COLO829 (cell line): Measurements from ENCODE around the gene PELI3.
"Not testable (repeated sequence)": the region's sequence is repeated elsewhere in the genome, so short reads cannot be mapped to it uniquely, and the experiment has no call there.

Experiments used
- DNase-seq: peaks from one replicate; pipeline ENCODE4 v3.0.0; 2012; ENCODE audit warnings: low spot score

PELI3 gene

DNA sequence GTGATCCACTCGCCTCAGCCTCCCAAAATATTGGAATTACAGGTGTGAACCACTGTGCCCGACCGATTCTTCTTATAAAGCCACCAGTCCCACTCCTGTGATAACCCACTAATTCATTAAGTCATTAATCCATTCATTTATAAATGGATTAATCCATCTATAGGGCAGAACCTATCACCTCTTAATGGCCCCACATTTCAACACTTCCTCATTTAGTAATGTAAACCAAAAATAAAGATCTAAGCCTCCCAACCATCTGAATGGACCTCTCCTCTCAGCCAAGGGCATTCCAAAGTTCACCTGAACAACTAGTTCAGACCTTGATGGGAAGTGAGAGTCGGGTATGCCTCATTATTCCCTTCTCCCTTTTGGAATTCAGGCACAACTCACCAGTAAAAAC is 18.2 kb upstream of the PELI3 start:
- DNase-seq = no peak

DNA sequence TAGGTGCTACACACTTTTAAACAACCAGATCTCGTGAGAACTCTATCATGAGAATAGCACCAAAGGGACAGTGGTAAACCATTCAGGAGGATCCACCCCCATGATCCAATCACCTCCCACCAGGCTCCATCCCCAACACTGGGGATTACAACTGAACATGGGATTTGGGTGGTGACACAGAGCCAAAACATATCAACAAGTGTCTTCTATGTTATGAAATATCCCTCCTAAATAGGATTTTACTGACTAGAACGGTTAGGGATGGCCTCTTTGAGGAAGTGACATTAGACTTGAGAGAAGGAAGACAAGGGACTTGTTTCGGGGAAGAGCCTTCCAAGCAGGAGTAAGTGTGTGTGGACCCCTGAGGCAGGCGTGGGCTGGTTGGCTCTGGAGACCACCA is 16.1 kb upstream of the PELI3 start:
- no peak for DNase-seq

DNA sequence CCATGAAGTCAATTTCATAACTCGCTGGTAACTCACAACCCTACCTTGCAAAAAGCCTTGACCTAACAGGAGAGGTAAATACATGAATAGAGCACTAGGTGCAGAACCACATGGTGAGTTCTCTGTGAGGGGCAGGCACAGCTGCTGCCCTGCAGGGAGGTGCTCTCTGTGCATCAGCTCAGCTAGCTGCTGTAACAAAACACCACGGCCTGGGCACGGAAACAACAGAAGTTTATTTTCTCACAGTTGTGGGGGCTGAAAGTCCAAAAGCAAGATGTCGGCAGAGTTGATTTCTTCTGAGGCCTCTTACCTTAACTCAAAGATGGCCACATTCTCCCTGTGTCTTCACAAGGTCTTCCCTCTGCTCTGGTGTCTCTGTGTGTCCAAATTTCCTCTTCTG is 15.0 kb upstream of the PELI3 start:
- DNase-seq = no peak

DNA sequence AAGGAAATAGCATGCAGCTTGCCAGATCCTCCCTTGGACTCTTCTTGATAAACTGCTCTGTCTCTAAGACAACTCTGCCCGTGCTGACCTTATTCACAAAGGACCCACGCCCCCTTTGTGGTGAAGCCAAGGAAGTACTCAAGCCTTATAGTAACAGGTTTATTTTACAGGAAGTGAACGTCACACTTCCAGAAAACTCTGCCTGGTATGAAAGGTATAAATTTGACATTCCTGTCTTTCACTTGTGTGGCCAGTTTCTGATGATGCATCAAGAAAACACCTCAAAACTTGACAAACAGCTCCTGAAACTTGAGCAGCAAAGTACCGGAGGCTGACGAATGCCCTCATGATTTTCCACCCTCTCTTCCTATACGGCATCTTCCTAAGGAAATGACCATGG is 12.5 kb upstream of the PELI3 start:
- DNase-seq = no peak

DNA sequence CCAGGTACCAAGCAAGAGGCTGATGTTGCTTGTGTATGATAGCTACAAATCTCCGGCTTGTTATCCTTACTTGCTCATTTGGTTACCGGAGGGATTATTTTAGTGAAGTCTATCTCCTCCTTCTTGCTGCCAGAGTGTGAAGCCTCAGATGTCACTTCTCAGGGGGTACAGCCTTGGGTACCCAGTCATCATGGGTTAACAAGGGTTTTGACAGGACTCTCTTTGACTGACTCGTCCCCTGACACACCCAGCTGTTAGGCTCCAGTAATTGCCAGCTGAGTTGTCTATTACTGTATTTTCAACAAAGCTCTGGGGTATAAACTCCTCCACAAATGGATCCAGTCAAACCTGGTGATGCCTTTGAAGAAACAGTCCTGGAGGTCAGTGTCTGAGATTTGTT is 11.9 kb upstream of the PELI3 start:
- DNase-seq = no peak

DNA sequence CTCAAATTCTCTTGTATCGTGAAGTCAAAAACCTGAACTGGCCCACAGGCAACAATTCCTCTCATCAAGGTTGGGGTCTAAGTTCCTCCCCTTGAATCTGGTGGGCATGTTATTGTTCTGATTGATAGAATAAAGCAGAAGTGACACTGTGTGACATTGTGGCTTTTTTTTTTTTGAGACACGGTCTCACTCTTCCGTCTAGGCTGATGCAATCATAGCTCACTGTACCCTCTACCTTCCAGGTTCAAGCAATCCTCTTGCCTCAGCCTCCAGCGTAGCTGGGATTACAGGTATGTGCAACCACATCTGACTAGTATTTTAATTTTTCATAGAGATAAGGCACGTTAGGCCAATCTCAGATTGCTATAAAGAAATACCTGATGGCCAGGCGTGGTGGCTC is 8.9 kb upstream of the PELI3 start:
- DNase-seq = no peak

DNA sequence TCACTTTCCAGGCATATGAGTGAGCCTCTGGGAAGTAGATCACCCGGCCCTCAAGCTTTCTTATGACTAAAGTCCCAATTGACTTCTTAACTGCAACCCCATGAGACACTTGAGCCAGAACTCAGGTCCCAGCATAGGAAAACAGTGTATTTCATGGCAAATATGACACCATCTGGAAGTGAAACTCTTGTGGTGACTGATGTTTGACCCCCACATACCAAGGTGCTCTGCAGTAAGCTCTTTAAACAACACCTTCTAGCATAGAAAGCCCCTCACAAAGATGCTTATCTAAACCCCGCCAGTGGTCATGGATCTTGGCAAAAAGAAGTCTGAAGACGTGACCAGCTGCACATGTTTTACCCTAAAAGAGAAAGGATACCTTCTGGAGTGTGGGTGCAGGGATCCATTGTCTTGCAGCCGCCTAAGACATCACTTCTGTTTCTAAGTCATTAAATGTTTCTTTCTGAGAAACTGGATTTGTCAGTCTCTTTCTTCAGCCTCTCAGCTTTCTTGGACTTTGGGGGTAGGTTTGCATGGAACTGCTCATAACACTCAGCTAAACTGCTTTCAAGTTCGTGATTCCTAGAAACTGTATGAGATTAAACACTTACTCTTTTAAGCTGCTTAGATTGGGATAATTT is 7.4 kb upstream of the PELI3 start:
- DNase-seq = no peak

DNA sequence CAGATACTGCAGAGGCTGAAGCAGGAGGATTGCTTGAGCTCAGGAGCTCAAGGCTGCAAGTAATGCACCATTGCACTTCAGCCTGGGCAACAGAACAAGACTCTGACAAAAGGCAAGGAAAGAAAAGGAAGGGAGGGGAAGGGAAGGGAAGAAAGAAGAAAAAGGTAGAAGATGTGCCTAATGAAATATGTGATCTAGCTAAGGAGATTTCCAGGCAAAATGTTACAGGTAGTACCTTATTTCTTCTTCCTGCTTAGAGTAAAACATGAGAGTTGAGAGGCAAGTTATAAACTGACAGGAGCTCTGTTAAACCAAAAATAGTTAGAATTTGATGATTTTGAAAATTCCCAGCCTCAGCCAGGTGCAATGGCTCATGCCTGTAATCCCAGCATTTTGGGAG is 4.7 kb upstream of the PELI3 start:
- no peak for DNase-seq

DNA sequence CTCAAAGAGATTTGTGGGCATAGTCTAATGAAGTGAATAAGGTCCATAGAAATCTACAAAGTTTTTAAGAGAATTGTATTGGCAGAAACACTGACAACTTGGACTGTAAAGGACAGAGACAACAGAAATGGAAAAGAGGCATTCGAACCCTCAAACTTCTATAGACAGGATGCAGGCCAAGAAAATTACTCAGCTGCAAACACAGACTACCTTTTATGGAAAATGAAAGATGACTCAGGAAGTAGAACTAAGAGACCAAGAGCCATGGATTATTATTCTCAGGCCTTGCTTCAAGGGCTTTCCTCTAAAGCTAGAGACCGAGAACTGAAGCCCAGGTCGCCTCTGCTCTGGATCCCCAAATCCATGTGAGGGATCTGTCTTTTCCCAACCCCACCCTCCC is 3.8 kb upstream of the PELI3 start:
- no peak for DNase-seq

DNA sequence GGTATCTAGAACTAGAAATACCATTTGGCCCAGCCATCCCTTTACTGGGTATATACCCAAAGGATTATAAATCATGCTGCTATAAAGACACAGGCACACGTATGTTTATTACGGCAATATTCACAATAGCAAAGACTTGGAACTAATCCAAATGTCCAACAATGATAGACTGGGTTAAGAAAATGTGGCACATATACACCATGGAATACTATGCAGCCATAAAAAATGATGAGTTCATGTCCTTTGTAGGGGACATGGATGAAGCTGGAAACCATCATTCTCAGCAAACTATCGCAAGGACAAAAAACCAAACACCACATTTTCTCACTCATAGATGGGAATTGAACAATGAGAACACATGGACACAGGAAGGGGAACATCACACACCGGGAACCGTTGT is 2.6 kb upstream of the PELI3 start:
- not testable (repeated sequence) for DNase-seq

DNA sequence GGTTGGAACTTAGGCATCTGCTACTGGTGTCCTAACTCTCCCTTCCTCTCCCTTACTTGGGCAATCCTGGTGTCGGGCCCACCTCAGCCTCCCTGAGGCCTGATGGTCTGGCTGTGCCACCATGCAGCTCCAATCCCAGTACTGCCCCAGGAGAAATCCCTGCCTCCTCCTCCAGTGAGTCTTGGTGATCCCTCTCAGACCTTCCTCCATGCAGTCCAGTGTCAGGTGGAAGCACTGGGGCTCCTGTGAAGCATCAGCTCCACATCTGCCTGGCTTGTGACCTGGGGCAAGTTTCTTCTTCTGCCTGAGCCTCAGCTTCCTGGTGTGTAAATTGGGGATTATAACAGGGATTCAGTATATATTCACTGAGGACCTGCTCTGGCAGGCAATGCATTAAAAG is 1.8 kb upstream of the PELI3 start:
- DNase-seq = no peak

DNA sequence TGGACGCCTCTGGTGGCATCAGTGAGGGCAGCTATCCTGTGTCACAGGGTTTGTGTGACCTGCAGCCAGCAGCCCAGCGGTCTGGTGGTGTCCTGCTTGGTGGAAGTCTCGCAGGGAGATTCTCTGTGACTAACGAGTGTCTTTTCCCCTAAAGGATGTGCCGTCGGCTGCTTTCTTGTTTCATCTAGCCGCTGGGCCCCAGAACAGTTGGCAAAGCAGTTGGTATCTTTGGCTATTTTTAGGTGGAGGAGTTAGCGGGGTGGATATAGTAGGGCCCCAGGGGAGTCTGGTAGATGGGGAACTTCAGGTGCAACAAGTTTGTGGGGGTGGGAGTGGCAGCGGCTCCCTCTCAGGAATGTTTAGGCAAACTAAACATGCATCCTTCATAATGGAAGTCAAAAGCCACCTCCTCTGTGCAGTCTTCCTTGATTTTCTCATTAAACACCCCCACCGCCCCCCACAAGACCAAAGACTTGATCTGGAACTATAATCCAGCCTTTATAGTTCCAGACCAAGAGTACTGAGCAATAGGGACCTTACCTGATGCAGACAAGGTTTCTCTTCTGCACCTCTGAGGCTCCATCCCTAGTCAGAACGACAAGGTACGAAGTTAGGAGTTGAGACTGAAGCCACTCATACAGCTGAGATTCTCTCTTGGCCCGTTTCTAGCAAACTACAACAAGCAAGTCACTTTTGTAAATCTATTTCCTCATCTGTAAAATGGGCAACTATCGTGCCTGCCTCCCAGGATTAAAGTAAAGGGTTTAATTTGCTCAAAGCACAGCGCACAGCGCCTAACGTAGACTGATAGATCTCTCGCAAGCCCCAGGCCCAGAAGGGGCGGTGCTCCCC is 1.1 kb upstream of the PELI3 start:
- no peak for DNase-seq

DNA sequence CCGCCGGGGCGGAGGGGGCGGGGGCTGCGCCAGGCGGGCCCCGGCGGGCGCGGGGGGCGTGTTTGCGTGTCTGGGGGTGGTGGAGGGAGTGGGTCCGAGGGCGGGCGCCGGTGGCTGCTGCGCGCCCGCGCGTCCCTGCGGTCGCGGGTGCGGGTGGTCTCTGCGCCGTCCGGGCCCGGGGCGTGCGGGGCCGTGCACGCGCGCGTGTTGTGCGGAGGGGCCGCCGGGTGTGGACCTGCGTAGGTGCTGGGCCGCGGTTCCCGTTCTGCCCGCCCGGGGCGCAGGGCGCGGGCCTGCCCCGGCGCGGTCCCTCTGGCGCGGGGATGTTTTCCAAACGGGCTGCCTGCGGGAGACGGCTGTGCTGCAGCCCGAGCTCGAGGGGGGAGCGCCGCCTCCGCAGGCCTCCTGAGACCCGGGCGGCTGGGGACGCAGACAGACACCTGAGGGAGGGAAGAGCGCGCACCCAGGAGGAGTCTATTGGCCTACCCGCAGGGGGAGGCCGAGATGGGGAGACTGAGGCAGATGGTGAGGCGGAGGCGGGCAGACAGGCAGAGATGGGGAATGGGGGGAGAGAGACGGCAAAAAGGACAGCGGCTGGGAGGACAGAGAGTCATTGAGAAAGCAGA is 442 bp downstream of the PELI3 start:
- no peak for DNase-seq

DNA sequence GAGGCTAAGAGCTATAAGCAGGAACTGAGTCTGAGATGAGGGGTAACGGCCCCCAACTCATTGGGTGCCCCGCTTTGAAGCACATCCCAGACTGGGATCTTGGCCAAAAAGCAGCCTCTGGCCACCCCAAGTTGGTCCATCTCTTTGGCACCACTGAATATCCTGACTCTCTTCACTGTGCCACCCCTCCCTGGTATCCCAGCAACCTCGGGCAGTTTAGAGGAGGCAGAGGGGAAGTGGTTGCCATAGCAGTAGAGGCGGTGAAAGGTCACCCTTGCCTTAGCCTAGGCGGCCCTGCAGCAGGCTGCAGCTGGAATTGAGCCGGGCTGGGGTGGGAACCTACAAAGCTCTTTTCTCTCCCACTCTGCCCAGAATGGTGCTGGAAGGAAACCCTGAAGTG is 1.1 kb downstream of the PELI3 start:
- DNase-seq = no peak

DNA sequence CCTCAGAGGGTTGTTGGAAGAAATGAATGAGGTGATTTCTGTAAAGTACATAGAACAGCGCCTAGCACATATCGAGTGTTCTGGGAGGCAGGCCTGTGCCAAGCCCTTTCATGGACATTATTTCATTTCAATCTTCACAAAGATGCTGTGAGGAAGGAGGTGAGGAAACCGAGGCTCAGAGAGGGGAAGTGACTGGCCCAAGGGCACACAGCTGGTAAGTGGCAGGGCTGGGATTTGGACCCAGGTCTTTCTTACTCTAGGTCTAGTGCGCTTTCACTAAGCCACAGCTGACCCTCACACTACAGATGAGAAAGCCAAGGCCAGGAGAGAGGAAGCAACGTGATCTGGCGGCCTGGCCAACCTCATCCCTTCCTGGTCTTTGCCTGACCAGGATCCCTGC is 2.0 kb downstream of the PELI3 start:
- DNase-seq = no peak

DNA sequence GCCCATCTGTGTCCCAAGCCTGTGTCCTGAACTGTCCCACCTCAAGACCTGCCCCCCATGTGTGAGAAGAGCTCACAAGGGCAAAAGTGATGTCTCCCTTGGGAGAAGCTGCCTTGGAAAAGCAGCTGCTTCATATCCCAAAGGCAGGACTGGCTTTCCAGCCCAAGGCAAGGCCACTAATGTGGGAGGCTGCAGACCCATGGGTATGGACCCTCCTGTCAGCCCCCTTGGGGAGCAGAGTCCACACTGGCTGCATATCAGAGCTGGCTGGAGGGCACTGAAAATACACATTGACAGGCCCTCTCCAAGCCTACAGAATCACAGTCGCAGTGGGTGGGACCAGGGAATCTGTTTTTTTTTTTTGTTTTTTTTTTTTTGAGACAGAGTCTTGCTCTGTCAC is 2.7 kb downstream of the PELI3 start:
- DNase-seq = no peak

DNA sequence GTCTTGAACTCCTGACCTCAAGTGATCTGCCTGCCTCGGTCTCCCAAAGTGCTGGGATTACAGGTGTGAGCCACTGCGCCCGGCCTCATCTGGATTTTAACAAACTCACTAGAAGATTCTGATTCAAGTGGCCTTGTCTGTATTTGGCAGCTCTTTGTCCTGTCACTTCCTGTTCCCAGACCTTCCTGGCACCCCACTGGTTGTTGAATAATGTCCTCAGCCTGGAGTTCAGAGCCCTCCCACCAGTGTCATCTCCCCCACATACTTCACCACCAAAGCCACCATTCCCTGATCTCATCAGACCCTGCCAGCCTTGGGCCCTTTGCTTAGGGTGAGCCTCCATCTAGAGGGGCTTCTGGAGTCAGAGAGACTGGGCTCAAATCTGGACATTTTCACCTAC is 3.3 kb downstream of the PELI3 start:
- no peak for DNase-seq

DNA sequence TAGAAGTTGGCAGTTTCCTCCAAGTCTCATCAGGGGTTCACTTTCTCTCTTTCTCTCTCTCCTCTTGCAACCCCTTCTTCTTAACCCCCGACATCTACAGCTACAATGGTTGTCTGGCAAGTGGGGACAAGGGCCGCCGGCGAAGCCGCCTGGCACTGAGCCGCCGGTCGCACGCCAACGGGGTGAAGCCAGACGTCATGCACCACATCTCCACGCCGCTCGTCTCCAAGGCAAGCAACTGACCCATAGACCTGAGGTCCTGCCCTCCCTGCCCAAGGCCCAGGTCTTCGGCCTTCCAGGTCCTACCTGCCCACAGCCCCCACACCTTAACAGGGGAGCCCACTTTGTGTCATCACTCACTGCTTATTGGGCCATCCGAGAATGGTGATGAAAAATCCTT is 4.4 kb downstream of the PELI3 start:
- DNase-seq = no peak

DNA sequence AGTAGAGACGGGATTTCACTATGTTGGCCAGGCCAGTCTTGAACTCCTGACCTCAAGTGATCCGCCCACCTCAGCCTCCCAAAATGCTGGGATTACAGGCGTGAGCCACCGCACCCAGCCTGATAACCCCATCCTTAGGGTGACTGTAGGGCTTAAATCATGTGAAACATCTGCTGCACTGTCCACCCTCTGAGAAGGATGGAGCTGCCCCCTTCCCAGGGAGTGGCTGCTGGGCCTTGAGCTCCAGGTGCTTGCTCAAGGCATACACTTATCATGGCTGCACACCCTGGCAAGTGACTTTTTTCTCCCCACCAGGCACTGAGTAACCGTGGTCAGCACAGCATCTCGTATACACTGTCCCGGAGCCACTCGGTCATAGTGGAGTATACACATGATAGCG is 5.3 kb downstream of the PELI3 start:
- no peak for DNase-seq

DNA sequence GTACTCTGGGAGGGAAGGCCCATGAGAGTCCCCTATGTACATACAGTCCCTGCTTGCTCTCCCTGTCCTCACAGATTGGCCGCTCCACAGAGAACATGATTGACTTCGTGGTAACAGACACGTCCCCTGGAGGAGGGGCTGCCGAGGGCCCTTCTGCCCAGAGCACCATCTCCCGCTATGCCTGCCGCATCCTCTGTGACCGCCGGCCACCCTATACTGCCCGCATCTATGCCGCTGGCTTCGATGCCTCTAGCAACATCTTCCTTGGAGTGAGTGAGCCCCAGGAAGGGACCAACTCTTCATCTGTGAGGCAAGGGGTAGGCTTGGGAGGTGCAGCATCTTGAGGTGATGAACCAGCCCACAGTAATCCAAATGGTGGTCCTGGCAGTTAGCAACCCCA is 6.5 kb downstream of the PELI3 start:
- DNase-seq = no peak

DNA sequence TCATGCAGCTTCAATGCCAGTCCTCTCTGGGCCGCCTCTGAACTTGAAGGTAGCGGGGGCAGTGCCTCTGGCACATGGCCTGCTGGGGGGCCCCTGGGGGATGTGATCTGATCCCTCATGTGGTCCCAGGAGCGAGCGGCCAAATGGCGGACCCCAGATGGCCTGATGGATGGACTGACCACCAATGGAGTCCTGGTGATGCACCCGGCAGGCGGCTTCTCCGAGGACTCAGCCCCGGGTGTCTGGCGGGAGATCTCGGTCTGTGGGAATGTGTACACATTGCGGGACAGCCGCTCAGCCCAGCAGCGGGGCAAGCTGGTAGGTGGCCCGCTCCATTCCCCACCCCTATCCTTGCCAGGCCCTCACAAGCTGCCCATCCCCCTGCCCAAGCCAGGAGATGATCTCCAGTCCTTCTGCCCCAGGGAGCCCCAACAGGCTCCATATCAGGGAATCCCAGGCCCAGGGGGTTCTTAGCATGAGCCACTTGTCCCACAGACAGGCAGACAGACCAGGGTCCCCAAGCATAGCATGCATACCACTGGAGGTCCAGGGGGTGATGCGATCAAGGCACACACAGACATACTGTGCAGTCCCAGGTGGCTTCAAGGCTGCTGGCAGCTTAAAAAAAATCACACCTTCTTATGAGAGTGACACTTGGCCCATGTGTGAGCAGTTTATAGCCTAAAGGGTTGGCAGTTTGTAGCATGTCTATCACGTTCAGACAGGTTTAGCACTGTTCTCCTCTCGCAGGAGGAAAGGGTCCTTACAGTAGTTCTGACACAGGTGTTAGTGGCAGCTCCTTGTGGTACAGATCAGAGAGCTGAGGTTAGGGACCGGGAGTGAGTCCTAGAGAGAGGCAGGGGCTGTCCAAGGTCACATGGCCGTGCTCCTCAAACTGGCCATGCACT is 7.2 kb downstream of the PELI3 start:
- no peak for DNase-seq

DNA sequence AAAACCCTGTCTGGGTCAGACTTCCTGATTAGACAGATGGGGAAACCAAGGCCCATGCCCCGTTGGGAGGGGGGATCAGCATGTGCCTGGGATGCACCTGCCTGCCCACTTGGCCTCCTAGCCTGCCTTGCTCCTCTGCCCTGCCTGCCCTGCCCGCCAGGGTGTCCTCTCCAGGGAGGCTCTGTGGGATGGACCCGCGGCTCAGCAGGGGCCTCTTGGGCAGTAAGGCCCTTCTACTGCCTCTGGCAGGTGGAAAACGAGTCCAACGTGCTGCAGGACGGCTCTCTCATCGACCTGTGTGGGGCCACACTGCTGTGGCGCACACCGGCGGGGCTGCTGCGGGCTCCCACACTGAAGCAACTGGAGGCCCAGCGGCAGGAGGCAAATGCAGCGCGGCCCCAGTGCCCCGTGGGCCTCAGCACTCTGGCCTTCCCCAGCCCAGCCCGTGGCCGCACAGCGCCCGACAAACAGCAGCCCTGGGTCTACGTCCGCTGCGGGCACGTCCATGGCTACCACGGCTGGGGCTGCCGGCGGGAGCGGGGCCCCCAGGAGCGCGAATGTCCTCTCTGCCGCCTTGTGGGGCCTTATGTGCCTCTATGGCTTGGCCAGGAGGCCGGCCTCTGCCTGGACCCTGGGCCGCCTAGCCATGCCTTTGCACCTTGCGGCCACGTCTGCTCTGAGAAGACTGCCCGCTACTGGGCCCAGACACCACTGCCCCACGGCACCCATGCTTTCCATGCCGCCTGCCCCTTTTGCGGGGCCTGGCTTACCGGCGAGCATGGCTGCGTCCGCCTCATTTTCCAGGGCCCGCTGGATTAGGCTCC is 8.9 kb downstream of the PELI3 start:
- no peak for DNase-seq
